Activated naive CD4-positive, alpha-beta T cell treated with anti-CD3 and anti-CD28 coated beads for 36 hours (primary cell): ENCODE results near the gene ATXN7L3. TPM values are rescaled to one million over a fixed set of nuclear protein-coding genes. Genes with fewer than 3 reads are reported as not detected.
A peak's percentile ranks its signal among the peaks of the same experiment; 100 is the strongest.

Experiments
- CTCF ChIA-PET: fragments of 350-600 bp; sonication (Branson Sonifier 250); formaldehyde crosslinking; loops from one replicate; lab custom pipeline; 2021; ENCODE audit warnings: antibody characterized with exemption; lab: Charles Lee
- DNase-seq: peaks from one replicate; pipeline ENCODE4 v3.0.0-alpha.2; 2020
- H3K27ac Mint-ChIP-seq: one replicate; pipeline ENCODE4 v1.8.0; 2021; ENCODE audit warnings: mild to moderate bottlenecking, mixed read lengths
- H3K27me3 Mint-ChIP-seq: one replicate; pipeline ENCODE4 v1.8.0; 2021; ENCODE audit warnings: low read depth, mixed read lengths
- H3K36me3 Mint-ChIP-seq: one replicate; pipeline ENCODE4 v1.8.0; 2021; ENCODE audit warnings: low read depth, mixed read lengths
- H3K4me1 Mint-ChIP-seq: one replicate; pipeline ENCODE4 v1.8.0; 2021; ENCODE audit warnings: low read depth, mixed read lengths
- H3K4me3 Mint-ChIP-seq: one replicate; pipeline ENCODE4 v1.8.0; 2021; ENCODE audit warnings: mild to moderate bottlenecking, moderate library complexity, mixed read lengths
- H3K9me3 Mint-ChIP-seq: one replicate; pipeline ENCODE4 v1.8.0; 2021; ENCODE audit warnings: mixed read lengths
- intact Hi-C: fragments of 100-400 bp; cut with micrococcal nuclease; formaldehyde crosslinking; loops from one replicate; pipeline ENCODE4 v1.15.1; 2023
- total RNA-seq, 2 experiments: library from RNA; stranded (reverse); gene quantifications; one replicate each; pipeline ENCODE4 v1.2.3, GENCODE V29; 2021

ATXN7L3 gene
- total RNA-seq, 2 experiments from 2014 or later, result 53.3 to 53.9 TPM

DNA sequence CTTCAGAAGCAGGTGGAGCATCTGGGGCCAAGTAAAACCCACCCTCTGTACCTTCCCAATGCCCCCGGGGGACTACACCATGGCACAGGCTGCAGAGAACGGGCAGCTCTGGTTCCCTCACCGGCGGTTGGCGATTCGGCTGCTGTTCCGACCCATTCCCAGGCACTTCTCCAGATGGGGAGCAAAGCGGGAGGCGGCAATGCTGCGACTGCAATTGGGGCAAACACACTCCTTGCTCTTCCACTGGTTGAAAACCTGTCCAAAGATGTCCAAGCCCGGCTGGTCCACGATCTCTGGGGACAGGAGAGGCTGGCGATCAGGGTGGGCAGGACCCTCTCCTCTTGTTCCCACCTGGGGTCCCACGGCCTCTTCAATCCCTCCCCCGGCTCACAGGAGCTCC, 2.6 kb downstream of the ATXN7L3 start:
- Mint-ChIP-seq H3K36me3 (peaks cover 24% of the 10 kb centered on the region), H3K4me3 (no peak overlapping the region), H3K4me1 (peaks cover 19% of the 10 kb centered on the region), H3K27ac (peak overlapping the region; percentile 83), H3K27me3 (no peaks in the 10 kb centered on the region), H3K9me3 (no peaks in the 10 kb centered on the region)
- CTCF ChIA-PET, result interaction anchor here (0.6 to 2.0 kb wide), 4 partner anchors 19 to 149 kb away, joined by 3 to 6 read pairs (median 4); partner anchors contain the start of gene GRN
- DNase-seq, result no peak
- intact Hi-C loops, result no loop called here

- peaks cover 31% of the 10 kb centered on the region for H3K36me3 Mint-ChIP-seq
- intact Hi-C loops, result no loop called here
- H3K4me3 Mint-ChIP-seq, result no peak overlapping the region
- peaks cover 20% of the 10 kb centered on the region for H3K4me1 Mint-ChIP-seq
- CTCF ChIA-PET, result no interaction called here
- no peak for DNase-seq
- H3K27me3 Mint-ChIP-seq, result no peaks in the 10 kb centered on the region
- no peaks in the 10 kb centered on the region for H3K9me3 Mint-ChIP-seq
- peak overlapping the region; percentile 81 for H3K27ac Mint-ChIP-seq
Observed at GRCh38 chr17:44193326-44194084, 6.2 kb downstream of the ATXN7L3 start.

DNA sequence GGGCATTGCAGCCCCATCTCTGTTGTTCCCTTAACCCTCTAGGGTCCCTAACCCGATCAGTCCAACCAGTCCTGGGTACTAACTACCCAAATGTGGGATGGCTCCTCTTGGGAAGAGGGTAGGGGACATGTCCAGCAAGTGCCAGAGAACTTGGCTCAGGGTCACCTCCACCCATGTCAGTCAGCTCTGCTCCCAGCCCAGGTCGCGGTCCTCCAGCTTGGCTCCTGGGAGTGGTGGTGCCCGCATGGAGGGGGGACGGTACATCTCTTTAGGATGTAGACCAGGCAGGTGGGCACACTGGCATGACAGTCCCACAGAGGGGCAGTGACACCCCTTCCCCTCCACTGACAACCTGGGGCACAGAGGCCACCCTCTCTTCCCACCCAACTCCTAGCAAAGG, 6.9 kb downstream of the ATXN7L3 start:
- CTCF ChIA-PET, result no interaction called here
- peaks cover 28% of the 10 kb centered on the region for H3K36me3 Mint-ChIP-seq
- H3K27ac Mint-ChIP-seq, result peak overlapping the region; percentile 81
- H3K9me3 Mint-ChIP-seq, result no peaks in the 10 kb centered on the region
- peaks cover 21% of the 10 kb centered on the region for H3K4me1 Mint-ChIP-seq
- no peaks in the 10 kb centered on the region for H3K27me3 Mint-ChIP-seq
- no peak for DNase-seq
- no peak overlapping the region for H3K4me3 Mint-ChIP-seq
- intact Hi-C loops, result no loop called here

DNA sequence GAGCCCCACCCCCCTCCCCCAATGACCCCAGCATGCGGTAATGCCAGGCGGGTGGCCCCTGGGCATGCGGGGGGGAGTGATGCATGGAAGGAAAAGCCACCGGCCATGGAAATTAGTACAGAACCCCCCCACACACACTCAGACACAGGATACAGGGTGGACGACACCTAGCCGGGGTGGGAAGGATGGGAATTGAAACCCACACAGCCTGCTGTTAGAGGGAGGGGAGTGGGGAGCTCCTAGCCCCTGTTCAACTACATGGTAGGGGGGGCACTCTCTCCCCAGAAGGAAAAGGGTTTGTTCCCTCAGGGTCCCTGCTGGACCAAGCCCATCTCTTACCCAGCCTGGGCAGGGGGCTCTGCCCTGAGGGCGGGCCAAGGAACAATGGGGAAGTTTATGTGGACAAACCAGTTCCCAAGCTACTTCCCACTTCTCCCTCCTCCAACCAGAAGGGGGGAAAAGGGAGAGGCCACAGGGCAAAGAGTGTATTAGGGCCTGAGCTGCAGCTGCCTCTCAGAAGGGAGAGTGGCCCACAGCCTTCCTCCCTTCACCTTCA, 7.7 kb downstream of the ATXN7L3 start:
- DNase-seq, result no peak
- no peak overlapping the region for H3K4me3 Mint-ChIP-seq
- H3K27me3 Mint-ChIP-seq, result no peaks in the 10 kb centered on the region

GRCh38 chr17:44191369-44191768, 8.3 kb downstream of the ATXN7L3 start:
- H3K27me3 Mint-ChIP-seq, result no peaks in the 10 kb centered on the region
- peaks cover 15% of the 10 kb centered on the region for H3K4me1 Mint-ChIP-seq
- no peak overlapping the region for H3K27ac Mint-ChIP-seq
- no peak overlapping the region for H3K4me3 Mint-ChIP-seq
- DNase-seq, result no peak
- no peaks in the 10 kb centered on the region for H3K9me3 Mint-ChIP-seq
- intact Hi-C loops, result no loop called here
- CTCF ChIA-PET, result no interaction called here
- H3K36me3 Mint-ChIP-seq, result peaks cover 22% of the 10 kb centered on the region

More for the DNA sequence above, 7.7 kb downstream of the ATXN7L3 start:
- intact Hi-C loops, result no loop called here
- Mint-ChIP-seq H3K27ac (no peak overlapping the region), H3K9me3 (no peaks in the 10 kb centered on the region), H3K4me1 (peaks cover 18% of the 10 kb centered on the region), H3K36me3 (peaks cover 24% of the 10 kb centered on the region)
- CTCF ChIA-PET, result no interaction called here

DNA sequence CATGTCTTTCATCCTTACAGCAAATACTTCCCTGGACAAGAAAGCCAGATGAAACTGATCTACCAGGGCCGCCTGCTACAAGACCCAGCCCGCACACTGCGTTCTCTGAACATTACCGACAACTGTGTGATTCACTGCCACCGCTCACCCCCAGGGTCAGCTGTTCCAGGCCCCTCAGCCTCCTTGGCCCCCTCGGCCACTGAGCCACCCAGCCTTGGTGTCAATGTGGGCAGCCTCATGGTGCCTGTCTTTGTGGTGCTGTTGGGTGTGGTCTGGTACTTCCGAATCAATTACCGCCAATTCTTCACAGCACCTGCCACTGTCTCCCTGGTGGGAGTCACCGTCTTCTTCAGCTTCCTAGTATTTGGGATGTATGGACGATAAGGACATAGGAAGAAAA, 9.2 kb downstream of the ATXN7L3 start:
- peaks cover 18% of the 10 kb centered on the region for H3K36me3 Mint-ChIP-seq
- H3K27me3 Mint-ChIP-seq, result no peaks in the 10 kb centered on the region
- H3K4me3 Mint-ChIP-seq, result no peak overlapping the region
- peaks cover 20% of the 10 kb centered on the region for H3K4me1 Mint-ChIP-seq
- no peak for DNase-seq
- no peaks in the 10 kb centered on the region for H3K9me3 Mint-ChIP-seq
- intact Hi-C loops, result no loop called here
- CTCF ChIA-PET, result interaction anchor here (1.1 to 1.7 kb wide), 2 partner anchors 11 to 140 kb away, joined by 4 to 8 read pairs; no protein-coding TSS in a partner anchor
- H3K27ac Mint-ChIP-seq, result peak overlapping the region; percentile 68

DNA sequence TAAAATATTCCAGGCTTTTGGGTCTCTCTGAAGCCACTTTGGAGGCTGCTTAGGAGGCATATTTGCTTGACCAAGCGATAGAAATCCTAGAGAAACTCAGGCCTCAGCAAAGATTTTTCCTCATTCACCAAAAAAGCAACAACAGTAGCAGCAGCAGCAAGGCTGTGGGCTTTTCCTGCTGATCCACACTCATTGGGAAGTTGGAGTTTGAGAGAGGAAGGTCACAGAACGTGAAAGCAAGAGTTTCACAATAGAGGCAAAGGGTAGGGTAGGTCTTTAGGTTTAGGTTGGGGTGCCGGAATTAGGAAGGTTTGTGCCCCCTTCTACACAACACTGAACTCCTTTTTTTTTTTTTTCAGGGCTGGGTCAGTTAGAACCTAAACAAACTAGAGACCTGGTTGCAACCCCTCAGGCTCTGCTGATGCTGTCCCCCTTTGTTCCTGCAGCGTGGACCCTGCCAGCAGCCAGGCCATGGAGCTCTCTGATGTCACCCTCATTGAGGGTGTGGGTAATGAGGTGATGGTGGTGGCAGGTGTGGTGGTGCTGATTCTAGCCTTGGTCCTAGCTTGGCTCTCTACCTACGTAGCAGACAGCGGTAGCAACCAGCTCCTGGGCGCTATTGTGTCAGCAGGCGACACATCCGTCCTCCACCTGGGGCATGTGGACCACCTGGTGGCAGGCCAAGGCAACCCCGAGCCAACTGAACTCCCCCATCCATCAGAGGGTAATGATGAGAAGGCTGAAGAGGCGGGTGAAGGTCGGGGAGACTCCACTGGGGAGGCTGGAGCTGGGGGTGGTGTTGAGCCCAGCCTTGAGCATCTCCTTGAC, 10.9 kb downstream of the ATXN7L3 start:
- H3K4me3 Mint-ChIP-seq, result peak overlapping the region; percentile 100
- DNase-seq, result no peak
- H3K4me1 Mint-ChIP-seq, result peaks cover 34% of the 10 kb centered on the region
- CTCF ChIA-PET, result interaction anchor here (1.7 to 3.4 kb wide), 3 partner anchors 14 to 142 kb away, joined by 4 to 15 read pairs (median 6); no protein-coding TSS in a partner anchor
- intact Hi-C loops, result no loop called here
- peak overlapping the region; percentile 99 for H3K27ac Mint-ChIP-seq
- peaks cover 10% of the 10 kb centered on the region for H3K36me3 Mint-ChIP-seq
- no peaks in the 10 kb centered on the region for H3K9me3 Mint-ChIP-seq
- no peaks in the 10 kb centered on the region for H3K27me3 Mint-ChIP-seq

GRCh38 chr17:44187131-44187899, 12.4 kb downstream of the ATXN7L3 start:
- DNase-seq, result peak; percentile 52
- intact Hi-C loops, result loop anchor here (2.0 kb wide), 2 partner anchors 23 to 65 kb away; partner anchors contain the start of gene HDAC5
- peaks cover 38% of the 10 kb centered on the region for H3K4me1 Mint-ChIP-seq
- H3K36me3 Mint-ChIP-seq, result peaks cover 7% of the 10 kb centered on the region
- H3K27ac Mint-ChIP-seq, result peak overlapping the region; percentile 99
- no peaks in the 10 kb centered on the region for H3K27me3 Mint-ChIP-seq
- CTCF ChIA-PET, result interaction anchor here (1.2 to 3.4 kb wide), 5 partner anchors 16 to 157 kb away, joined by 3 to 15 read pairs (median 6); partner anchors contain the start of gene UBTF
- H3K9me3 Mint-ChIP-seq, result no peaks in the 10 kb centered on the region
- peak overlapping the region; percentile 100 for H3K4me3 Mint-ChIP-seq

- intact Hi-C loops, result loop anchor here (1.0 to 2.0 kb wide), 7 partner anchors 14 to 172 kb away; partner anchors contain the start of genes G6PC3, HDAC5, HROB and TMEM101
- Mint-ChIP-seq H3K4me1 (peaks cover 43% of the 10 kb centered on the region), H3K9me3 (no peaks in the 10 kb centered on the region), H3K27me3 (no peaks in the 10 kb centered on the region), H3K4me3 (peak within 1 kb of the TSS; percentile 100), H3K36me3 (peaks cover 13% of the 10 kb centered on the region), H3K27ac (peak within 1 kb of the TSS; percentile 99)
- CTCF ChIA-PET, result interaction anchor here (0.7 to 3.4 kb wide), 12 partner anchors 16 to 277 kb away, joined by 3 to 15 read pairs (median 4); partner anchors contain the start of genes FAM171A2 and UBTF
- peak; percentile 100 for DNase-seq
Observed at GRCh38 chr17:44186307-44187130, 13.2 kb downstream of the ATXN7L3 start, which contains the start of gene TMUB2. TMUB2 (plus strand) TSS chr17:44186972; CDS start chr17:44187709, 737 bp downstream.

DNA sequence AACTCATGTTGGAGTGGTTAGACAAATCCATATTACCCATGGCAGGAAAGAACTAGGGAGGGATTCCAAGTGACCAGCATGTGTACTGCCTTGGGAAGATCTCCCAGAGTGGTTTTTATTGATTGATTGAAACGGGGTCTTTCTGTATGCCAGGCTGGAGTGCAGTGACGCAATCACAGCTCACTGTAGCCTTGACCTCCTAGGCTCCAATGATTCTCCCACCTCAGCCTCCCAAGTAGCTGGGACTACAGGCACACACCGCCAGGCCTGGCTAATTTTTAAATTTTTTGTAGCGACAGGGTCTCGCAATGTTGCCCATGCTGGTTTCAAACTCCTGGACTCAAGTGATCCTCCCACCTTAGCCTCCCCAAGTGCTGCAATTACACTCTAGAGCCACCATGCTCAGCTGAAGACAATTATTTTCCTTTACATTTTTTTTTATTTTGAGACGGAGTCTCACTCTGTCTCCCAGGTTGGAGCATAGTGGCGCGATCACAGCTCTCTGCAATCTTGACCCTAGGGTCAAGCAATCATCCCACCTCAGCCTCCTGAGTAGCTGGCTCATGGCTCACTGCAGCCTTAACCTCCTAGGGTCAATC, 15.4 kb downstream of the ATXN7L3 start:
- peaks cover 43% of the 10 kb centered on the region for H3K4me1 Mint-ChIP-seq
- CTCF ChIA-PET, result interaction anchor here (0.9 to 1.6 kb wide), 8 partner anchors 16 to 167 kb away, joined by 3 to 5 read pairs (median 4); no protein-coding TSS in a partner anchor
- H3K36me3 Mint-ChIP-seq, result peaks cover 9% of the 10 kb centered on the region
- no peak for DNase-seq
- H3K4me3 Mint-ChIP-seq, result no peak overlapping the region
- intact Hi-C loops, result no loop called here
- no peak overlapping the region for H3K27ac Mint-ChIP-seq
- no peaks in the 10 kb centered on the region for H3K9me3 Mint-ChIP-seq
- H3K27me3 Mint-ChIP-seq, result no peaks in the 10 kb centered on the region
